Activated naive CD4-positive, alpha-beta T cell treated with anti-CD3 and anti-CD28 coated beads, Interleukin-2, amount 50 U/mL, for 72 hours (primary cell): Measurements from ENCODE around the gene PNN. TPM values are rescaled to one million over a fixed set of nuclear protein-coding genes. Genes with fewer than 3 reads are reported as not detected.
A peak's percentile ranks its signal among the peaks of the same experiment; 100 is the strongest.
"Not testable (repeated sequence)": the region's sequence is repeated elsewhere in the genome, so short reads cannot be mapped to it uniquely, and the experiment has no call there.

Experiments used
- ATAC-seq, 2 donors: fragments of 150-1000 bp; cut with Tn5 transposase; 2 replicates each; pipeline ENCODE4 v1.10.0; 2021; ENCODE audit warnings: mild to moderate bottlenecking in 2 of 2, moderate library complexity in 2 of 2
- DNase-seq, 2 donors: peaks; one replicate each; pipeline ENCODE4 v3.0.0; 2021 to 2022; ENCODE audit warnings: low spot score in 2 of 2
- H3K27ac Mint-ChIP-seq, 2 donors: one replicate each; pipeline ENCODE4 v1.8.0; 2022; ENCODE audit warnings: mild to moderate bottlenecking in 2 of 2, mixed read lengths in 2 of 2
- H3K36me3 Mint-ChIP-seq, 2 donors: one replicate each; pipeline ENCODE4 v1.8.0; 2022; ENCODE audit warnings: mixed read lengths in 2 of 2
- H3K9me3 Mint-ChIP-seq, 2 donors: one replicate each; pipeline ENCODE4 v1.8.0; 2022; ENCODE audit warnings: mixed read lengths in 2 of 2
- total RNA-seq, 2 donors: library from RNA; stranded (reverse); gene quantifications; one replicate each; pipeline ENCODE4 v1.2.3, GENCODE V29; 2022

Gene PNN
- total RNA-seq = 100 to 1,000 TPM; 114 to 122 TPM

DNA sequence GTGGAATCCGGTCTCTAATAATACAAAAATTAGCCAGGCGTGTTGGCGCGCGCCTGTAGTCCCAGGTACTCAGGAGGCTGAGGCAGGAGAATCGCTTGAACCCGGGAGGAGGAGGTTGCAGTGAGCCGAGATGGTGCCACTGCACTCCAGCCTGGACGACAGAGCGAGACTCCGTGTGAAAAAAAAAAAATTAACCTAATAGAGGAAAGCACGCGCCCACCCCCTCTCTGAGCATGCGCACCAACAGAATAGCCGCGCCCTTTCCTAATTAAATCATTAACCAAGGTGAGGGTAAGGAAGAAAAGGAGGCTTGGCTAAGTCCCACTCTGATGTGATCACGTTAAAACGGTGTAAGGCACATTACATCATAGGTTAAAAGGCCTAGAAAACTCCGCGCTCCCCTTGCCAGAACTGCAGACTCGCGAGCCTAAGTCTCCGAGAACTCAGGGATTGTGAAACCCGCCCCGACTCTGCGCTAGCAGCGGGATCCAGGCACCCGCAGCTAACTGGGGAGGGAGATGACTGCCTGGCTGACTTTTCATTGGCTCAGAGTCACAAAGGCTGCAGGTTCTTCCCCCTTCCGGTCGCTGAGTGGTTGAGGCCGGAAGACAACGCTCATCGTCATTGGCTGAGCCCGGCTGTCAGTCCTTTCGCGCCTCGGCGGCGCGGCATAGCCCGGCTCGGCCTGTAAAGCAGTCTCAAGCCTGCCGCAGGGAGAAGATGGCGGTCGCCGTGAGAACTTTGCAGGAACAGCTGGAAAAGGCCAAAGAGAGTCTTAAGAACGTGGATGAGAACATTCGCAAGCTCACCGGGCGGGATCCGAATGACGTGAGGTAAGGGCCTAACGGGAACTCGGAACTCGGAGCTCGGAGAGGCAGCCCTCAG lies at the start of gene PNN:
TSS of gene PNN (plus strand) at position 695 of the 885 bp plus-strand sequence. CDS start at position 721, 26 bp downstream.
- DNase-seq = peak; percentile 90 to 99
- Mint-ChIP-seq H3K36me3 (peaks cover 38 to 42% of the 10 kb centered on the region in 2 donors), H3K9me3 (no peaks in the 10 kb centered on the region), H3K27ac (peak within 1 kb of the TSS; percentile 98 to 100)
- ATAC-seq = peak; percentile 91 to 93

DNA sequence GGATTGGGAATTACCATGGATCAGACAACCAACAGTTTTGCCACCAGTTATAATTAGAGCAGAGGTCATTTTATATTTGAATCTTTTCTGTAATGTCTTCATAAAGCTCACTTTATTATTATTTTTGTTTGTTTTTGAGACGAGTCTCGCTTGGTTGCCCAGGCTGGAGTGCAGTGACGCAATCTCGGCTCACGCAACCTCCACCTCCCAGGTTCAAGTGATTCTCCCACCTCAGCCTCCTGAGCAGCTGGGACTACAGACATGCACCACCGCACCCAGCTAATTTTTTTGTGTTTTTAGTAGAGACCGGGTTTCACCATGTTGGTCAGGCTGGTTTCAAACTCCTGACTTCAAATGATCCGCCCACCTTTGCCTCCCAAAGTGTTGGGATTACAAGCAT lies 37.2 kb upstream of the PNN start:
- not testable (repeated sequence) for ATAC-seq, H3K9me3 Mint-ChIP-seq, DNase-seq
- Mint-ChIP-seq H3K36me3 (peaks cover 6 to 44% of the 10 kb centered on the region in 2 donors), H3K27ac (peak overlapping the region in 1 of 2 donors; percentile 58)

DNA sequence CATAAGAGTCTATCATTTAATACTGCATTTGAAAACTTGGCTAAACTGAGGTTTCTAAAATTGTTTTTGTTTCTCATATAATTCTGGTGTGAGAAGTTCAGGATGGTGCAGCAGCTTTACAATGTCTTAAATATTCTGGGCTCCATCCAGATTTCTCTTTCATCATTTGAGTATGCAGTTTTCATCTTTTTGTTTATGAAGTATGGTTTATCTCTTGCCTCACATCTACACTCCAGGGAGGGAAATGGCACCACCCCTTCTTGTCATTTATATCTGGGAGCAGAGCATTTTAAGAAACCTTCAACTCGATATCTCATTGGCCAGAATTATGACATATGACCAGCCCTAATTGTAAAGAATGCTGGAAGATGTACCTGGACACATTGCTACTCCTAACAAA lies 36.6 kb upstream of the PNN start:
- no peak overlapping the region for H3K27ac Mint-ChIP-seq
- H3K36me3 Mint-ChIP-seq = peaks cover 10 to 49% of the 10 kb centered on the region in 2 donors

DNA sequence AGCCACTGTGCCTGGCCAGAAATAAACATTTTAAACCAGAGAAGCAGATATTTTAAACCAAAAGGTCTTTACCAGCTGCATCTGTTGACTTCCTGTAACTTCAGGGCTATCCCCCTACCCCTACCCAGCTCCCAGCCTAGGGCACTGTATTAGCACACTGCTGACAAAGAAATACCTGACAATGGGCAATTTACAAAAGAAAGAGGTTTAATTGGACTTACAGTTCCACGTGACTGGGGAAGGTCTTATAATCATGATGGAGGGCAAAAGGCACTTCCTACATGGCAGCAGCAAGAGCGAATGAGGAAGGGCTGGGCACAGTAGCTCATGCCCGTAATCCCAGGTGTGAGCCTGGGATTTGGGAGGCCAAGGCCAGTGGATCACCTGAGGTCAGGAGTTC lies 34.9 kb upstream of the PNN start:
- Mint-ChIP-seq H3K9me3 (peaks cover 6% of the 10 kb centered on the region in 2 donors), H3K36me3 (peaks cover 10 to 49% of the 10 kb centered on the region in 2 donors), H3K27ac (no peak overlapping the region)
- ATAC-seq (no peak), DNase-seq (no peak)

More for the DNA sequence above, 36.6 kb upstream of the PNN start:
- DNase-seq (no peak), ATAC-seq (no peak)
- H3K9me3 Mint-ChIP-seq = peaks cover 6% of the 10 kb centered on the region in 2 donors

DNA sequence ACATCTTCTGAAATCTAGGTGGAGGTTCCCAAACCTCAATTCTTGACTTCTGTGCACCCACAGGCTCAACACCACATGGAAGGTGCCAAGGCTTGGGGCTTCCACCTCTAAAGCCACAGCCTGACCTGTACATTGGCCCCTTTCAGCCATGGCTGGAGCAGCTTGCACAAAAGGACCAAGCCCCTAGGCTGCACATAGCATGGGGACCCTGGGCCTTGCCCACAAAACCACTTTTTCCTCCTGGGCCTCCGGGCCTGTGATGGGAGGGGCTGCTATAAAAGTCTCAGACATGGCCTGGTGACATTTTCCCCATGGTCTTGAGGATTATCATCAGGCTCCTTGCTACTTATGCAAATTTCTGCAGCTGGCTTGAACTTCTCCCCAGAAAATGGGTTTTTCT lies 33.4 kb upstream of the PNN start:
- not testable (repeated sequence) for H3K27ac Mint-ChIP-seq, H3K9me3 Mint-ChIP-seq, ATAC-seq, DNase-seq
- peaks cover 10 to 49% of the 10 kb centered on the region in 2 donors for H3K36me3 Mint-ChIP-seq

DNA sequence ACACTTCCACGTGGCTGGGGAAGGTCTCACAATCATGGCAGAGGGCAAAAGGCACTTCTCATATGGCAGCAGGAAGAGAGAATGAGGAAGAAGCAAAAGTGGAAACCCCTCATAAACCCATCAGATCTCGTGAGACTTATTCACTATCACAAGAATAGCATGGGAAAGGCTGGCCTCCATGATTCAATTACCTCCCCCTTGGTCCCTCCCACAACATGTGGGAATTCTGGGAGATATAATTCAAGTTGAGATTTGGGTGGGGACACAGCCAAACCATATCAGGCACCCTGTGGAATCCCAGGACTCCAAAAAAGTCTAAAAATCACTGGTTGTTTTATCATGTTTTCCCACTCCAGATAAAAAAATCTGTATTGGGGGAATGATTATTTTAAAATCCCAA lies 31.8 kb upstream of the PNN start:
- ATAC-seq, H3K27ac Mint-ChIP-seq, DNase-seq, H3K9me3 Mint-ChIP-seq: not testable (repeated sequence)
- peaks cover 16 to 54% of the 10 kb centered on the region in 2 donors for H3K36me3 Mint-ChIP-seq

DNA sequence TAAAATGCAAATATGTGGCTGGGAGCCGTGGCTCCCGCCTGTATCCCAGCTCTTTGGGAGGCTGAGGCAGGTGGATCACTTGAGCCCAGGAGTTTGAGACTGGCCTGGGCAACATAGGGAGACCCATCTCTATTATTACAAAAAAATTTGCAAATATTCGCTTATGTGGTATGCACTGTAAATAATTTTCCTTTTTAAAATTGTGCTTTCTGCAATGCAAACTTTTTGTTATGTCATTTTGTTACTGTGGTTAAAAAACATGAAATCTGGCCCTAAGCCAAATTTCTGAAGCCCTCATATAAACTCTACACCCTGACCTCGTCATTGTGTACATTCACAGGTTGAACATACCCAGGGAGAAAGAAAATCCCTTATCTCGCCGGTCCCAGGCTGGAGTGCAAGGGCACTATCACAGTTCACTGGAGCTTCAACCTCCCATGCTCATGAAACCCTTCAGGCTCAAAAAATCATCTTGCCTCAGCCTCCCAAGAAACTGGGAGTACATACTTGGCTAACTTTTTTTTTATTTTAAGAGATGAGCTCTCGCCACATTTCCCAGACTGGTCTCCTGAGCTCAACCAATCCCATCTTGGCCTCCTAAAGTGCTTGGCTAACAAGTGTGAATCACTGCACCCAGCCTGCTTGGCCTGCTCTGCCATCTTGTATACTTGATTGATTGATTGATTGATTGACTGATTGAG lies 29.6 kb upstream of the PNN start:
- DNase-seq = no peak
- Mint-ChIP-seq H3K36me3 (peaks cover 16 to 41% of the 10 kb centered on the region in 2 donors), H3K9me3 (peaks cover 6% of the 10 kb centered on the region in 2 donors), H3K27ac (peak overlapping the region in 1 of 2 donors; percentile 84)
- ATAC-seq = no peak

DNA sequence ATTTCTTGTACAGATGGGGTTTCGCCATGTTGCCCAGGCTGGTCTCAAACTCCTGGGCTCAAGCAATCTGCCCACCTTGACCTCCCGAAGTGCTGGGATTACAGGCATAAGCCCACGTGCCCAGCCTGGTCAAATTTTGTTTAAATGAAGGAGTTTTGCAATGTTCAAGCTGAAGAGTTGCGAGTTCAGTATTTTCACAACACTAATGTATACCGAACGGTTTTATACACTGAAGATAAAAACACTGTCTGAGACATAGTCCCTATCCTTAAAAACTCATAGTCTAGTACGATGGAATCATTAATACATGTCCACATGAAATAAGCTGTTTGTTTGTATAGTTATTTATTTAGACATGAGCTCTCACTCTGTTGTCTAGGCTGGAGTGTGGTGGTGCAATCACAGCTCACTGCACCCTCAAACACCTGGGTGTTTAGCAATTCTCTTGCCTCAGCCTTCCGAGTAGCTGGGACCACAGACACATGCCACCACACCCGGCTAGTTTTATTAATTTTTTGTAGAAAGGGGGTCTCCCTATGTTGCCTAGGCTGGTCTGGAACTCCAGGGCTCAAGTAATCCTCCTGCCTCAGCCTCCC lies 20.4 kb upstream of the PNN start:
- DNase-seq (no peak), ATAC-seq (no peak)
- Mint-ChIP-seq H3K9me3 (no peaks in the 10 kb centered on the region), H3K36me3 (peaks cover 0 to 6% of the 10 kb centered on the region in 2 donors), H3K27ac (no peak overlapping the region)

DNA sequence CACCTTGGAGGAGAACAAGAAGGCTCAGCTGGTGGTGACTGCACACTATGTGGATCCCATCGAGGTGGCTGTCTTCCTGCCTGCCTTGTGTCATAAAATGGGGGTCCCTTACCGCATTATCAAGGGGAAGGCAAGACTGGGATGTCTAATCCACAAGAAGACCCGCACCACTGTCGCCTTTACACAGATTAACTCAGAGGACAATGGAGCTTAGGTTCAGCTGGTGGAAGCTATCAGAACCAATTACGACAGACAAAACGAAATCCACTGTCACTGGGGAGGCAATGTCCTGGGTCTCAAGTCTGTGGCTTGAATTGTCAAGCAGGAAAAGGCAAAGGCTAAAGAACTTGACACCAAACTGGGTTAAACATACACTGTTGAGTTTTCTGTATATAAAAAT lies 17.6 kb upstream of the PNN start:
- H3K9me3 Mint-ChIP-seq = no peaks in the 10 kb centered on the region
- no peak for ATAC-seq
- H3K27ac Mint-ChIP-seq = no peak overlapping the region

DNA sequence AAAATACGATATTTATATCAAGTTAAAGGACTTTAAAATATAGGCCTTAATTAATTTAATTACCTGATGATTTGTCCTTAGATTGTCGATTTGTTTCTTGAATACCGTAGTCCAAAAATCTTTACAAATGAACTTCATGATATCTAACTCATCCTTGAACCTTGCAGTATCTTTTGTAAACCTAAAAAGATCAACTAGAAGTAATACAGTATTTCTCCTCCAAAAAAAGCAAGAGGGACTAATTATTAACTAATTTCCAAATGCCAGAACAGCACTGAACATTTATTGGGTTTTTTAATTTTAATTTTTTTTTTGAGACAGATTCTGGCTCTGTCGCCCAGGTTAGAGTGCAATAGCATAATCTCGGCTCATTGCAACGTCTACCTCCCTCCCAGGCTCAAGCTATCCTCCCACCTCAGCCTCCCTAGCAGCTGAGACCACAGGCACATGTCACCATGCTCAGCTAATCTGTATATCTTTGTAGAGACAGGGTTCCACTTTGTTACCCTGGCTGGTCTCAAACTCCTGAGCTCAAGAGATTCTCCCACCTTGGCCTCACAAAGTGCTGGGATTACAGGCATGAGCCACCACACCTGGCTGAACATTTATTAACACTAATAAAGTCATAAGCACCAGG lies 16.7 kb upstream of the PNN start:
- Mint-ChIP-seq H3K36me3 (peaks cover 14 to 17% of the 10 kb centered on the region in 2 donors), H3K9me3 (no peaks in the 10 kb centered on the region), H3K27ac (no peak overlapping the region)
- no peak for DNase-seq
- no peak for ATAC-seq

More for the DNA sequence above, 17.6 kb upstream of the PNN start:
- peaks cover 11 to 14% of the 10 kb centered on the region in 2 donors for H3K36me3 Mint-ChIP-seq
- no peak for DNase-seq

DNA sequence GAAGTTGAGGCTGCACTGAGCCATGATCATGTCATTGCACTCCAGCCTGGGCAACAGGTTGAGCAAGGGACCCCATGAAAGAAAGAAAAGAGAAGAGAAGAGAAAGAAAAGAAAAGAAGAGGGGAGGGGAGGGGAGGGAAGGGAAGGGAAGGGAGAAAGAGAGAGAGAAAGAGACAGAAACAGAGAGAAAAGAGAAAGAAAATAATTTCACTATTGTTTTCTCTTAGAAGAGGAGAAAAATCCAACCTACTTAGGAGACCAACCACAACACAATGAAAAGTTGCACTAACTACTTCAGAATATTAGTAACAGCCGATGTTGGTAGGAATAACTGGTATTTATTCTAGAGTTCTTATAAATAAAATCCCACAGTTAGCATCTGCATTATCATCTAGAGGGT lies 14.6 kb upstream of the PNN start:
- ATAC-seq (no peak), DNase-seq (no peak)
- H3K27ac Mint-ChIP-seq = peak overlapping the region in 1 of 2 donors; percentile 69
- no peaks in the 10 kb centered on the region for H3K9me3 Mint-ChIP-seq
- H3K36me3 Mint-ChIP-seq = peaks cover 14 to 17% of the 10 kb centered on the region in 2 donors

DNA sequence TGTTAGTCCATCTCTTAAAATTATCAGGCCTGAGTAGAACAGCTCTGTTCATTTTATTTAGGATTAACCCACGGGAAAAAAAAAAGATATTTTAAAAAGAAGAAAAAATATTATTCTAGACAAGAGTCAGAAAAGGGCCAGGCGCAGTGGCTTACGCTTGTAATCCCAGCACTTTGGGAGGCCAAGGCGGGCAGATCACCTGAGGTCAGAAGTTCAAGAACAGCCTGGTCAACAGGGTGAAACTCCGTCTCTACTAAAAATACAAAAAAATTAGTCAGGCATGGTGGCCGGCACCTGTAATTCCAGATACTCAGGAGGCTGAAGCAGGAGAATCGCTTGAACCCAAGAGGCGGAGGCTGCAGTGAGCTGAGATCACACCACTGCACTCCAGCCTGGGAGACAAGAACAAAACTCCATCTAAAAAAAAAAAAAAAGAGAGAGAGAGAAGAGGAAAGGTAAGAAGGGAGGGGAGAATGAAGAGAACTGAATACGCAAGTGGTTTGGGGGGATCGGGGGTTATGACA lies 7.2 kb upstream of the PNN start:
- not testable (repeated sequence) for ATAC-seq, DNase-seq, H3K9me3 Mint-ChIP-seq
- peak overlapping the region in 1 of 2 donors; percentile 97 for H3K27ac Mint-ChIP-seq
- H3K36me3 Mint-ChIP-seq = peaks cover 17 to 21% of the 10 kb centered on the region in 2 donors

DNA sequence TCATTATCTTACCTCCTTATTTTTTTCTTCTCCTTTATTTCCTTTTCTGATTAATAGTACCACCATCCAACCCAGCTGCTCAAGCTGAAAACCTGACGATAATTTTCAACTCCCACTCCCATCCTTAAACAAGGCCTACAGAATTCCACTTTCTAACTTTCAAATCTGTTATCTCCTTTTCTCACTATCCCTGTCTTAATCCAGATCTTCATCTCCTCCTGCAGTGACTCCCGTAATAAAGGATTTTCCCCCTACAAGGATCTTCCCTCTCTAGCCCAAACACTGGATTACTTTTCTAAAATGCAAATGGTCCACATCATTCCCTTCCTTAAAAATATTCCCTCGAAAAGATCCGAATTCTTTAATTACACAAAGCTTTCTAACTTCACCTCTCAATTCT lies 6.5 kb upstream of the PNN start:
- no peak for DNase-seq
- H3K9me3 Mint-ChIP-seq = no peaks in the 10 kb centered on the region
- peak overlapping the region in 1 of 2 donors; percentile 97 for H3K27ac Mint-ChIP-seq

DNA sequence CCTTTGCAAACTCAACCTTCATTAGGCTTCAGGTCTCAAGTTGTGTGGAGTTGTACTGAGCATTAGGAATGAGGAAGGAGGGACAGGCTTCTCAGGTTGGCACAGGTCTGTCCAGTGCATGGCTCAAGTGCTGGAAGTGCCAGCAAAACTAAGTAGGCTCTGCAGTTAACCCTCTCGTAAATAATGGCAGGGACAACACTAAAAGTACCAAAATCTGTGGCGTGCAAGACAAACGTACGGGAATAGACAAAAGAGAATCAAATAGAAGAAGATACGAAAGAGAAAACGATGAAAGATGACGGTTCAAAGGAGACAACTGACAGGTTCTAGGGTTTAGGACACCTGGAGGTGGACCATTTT lies 5.5 kb upstream of the PNN start:
- no peaks in the 10 kb centered on the region for H3K9me3 Mint-ChIP-seq
- peak in 1 of 2 donors; percentile 3 for ATAC-seq

More for the DNA sequence above, 6.5 kb upstream of the PNN start:
- no peak for ATAC-seq
- H3K36me3 Mint-ChIP-seq = peaks cover 17 to 21% of the 10 kb centered on the region in 2 donors

DNA sequence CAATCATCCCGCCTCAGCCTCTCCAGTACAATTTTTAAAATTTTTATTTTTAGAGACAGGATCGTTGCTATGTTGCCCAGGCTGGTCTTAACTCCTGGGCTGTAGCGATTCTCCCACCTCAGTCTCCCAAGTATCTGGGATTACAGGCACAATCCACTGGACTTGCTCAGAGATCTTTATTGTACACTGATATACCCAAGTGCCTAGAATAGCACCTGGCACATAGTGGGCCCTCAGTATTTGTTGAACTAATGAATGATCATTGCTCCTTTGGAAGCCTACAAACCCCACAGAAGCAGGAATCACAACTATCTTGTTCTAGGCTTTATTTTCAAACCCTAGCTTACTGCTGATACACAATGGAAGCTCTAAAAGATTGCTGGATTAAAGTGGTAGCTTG lies 1.9 kb upstream of the PNN start:
- H3K9me3 Mint-ChIP-seq = no peaks in the 10 kb centered on the region
- DNase-seq (no peak), ATAC-seq (no peak)
- H3K27ac Mint-ChIP-seq = peak overlapping the region in 1 of 2 donors; percentile 98
- H3K36me3 Mint-ChIP-seq = peaks cover 38 to 45% of the 10 kb centered on the region in 2 donors

More for the DNA sequence above, 5.5 kb upstream of the PNN start:
- Mint-ChIP-seq H3K36me3 (peaks cover 17 to 21% of the 10 kb centered on the region in 2 donors), H3K27ac (peak overlapping the region; percentile 96 to 97)
- no peak for DNase-seq
